HEK293T (cell line): ENCODE measurements around the gene RPRD1B.

Source experiments
- CTCF ChIA-PET: fragments of 350-600 bp; formaldehyde crosslinking; extraction: SDS; loops from one replicate; lab custom pipeline; 2021; ENCODE audit warnings: antibody characterized with exemption, inconsistent platforms; lab: Yijun Ruan, JAX
- POLR2A ChIA-PET: fragments of 350-600 bp; formaldehyde crosslinking; extraction: SDS; loops from one replicate; lab custom pipeline; 2020; ENCODE audit warnings: antibody characterized with exemption, inconsistent platforms; lab: Yijun Ruan, JAX
- DNase-seq: peaks from one replicate; pipeline ENCODE4 v3.0.0; 2012; ENCODE audit warnings: mixed read lengths; ENCODE audit errors: extremely low spot score
- ARNT ChIP-seq: fragments of 450-650 bp; IDR thresholded peaks from 2 replicates; pipeline ENCODE4 v1.6.1; 2017; ENCODE audit warnings: mild to moderate bottlenecking
- BHLHE40 ChIP-seq: fragments of 450-650 bp; IDR thresholded peaks from 2 replicates; pipeline ENCODE4 v1.6.1; 2016; ENCODE audit warnings: mild to moderate bottlenecking, moderate library complexity, borderline replicate concordance
- CTBP1 ChIP-seq: fragments of 450-650 bp; IDR thresholded peaks from 2 replicates; pipeline ENCODE4 v1.6.1; 2016; ENCODE audit warnings: borderline replicate concordance
- ELF4 ChIP-seq: fragments of 450-650 bp; IDR thresholded peaks from 2 replicates; pipeline ENCODE4 v1.6.1; 2017; ENCODE audit warnings: antibody characterized with exemption
- FOXA1 ChIP-seq: fragments of 450-650 bp; IDR thresholded peaks from 2 replicates; pipeline ENCODE4 v1.6.1; 2016; ENCODE audit warnings: mild to moderate bottlenecking
- FOXK2 ChIP-seq: fragments of 450-650 bp; IDR thresholded peaks from 2 replicates; pipeline ENCODE4 v1.6.1; 2016; ENCODE audit warnings: mild to moderate bottlenecking
- FOXM1 ChIP-seq: fragments of 450-650 bp; IDR thresholded peaks from 2 replicates; pipeline ENCODE4 v1.6.1; 2017; ENCODE audit warnings: mild to moderate bottlenecking, borderline replicate concordance
- HDGF ChIP-seq: fragments of 450-650 bp; IDR thresholded peaks from 2 replicates; pipeline ENCODE4 v1.6.1; 2017; ENCODE audit warnings: antibody characterized with exemption, borderline replicate concordance
- L3MBTL2 ChIP-seq: fragments of 450-650 bp; conservative IDR thresholded peaks from 2 replicates; pipeline ENCODE4 v1.6.1; 2016; ENCODE audit warnings: mild to moderate bottlenecking
- LEF1 ChIP-seq: fragments of 450-650 bp; IDR thresholded peaks from 2 replicates; pipeline ENCODE4 v1.6.1; 2017; ENCODE audit warnings: mild to moderate bottlenecking, borderline replicate concordance
- NFRKB ChIP-seq: fragments of 450-650 bp; IDR thresholded peaks from 2 replicates; pipeline ENCODE4 v1.6.1; 2016; ENCODE audit warnings: mild to moderate bottlenecking, moderate library complexity
- SP1 ChIP-seq: fragments of 450-650 bp; IDR thresholded peaks from 2 replicates; pipeline ENCODE4 v1.6.1; 2017
- SUZ12 ChIP-seq: fragments of 450-650 bp; IDR thresholded peaks from 2 replicates; pipeline ENCODE4 v1.6.1; 2016; ENCODE audit warnings: mild to moderate bottlenecking
- TARDBP ChIP-seq: fragments of 450-650 bp; IDR thresholded peaks from 2 replicates; pipeline ENCODE4 v1.6.1; 2016
- ZNF384 ChIP-seq: fragments of 450-650 bp; IDR thresholded peaks from 2 replicates; pipeline ENCODE4 v1.6.1; 2016
- TF ChIP-seq, protein P1 (sequence below): fragments of 450-650 bp; IDR thresholded peaks from 2 replicates; pipeline ENCODE4 v1.6.1; 2016

The RPRD1B gene

GRCh38 chr20:38121741-38122140 lies 88.2 kb downstream of the RPRD1B start:
- no peak for DNase-seq
- ChIA-PET POLR2A (no interaction called here), CTCF (interaction anchor here (0.7 kb wide), 1 partner anchor 63 kb away, joined by 3 read pairs; no protein-coding TSS in a partner anchor)
- TF ChIP-seq FOXK2 (no peak), SUZ12 (no peak), NFRKB (no peak), ARNT (no peak), TARDBP (no peak), HDGF (no peak), ZNF384 (no peak), LEF1 (no peak), FOXM1 (no peak)

DNA sequence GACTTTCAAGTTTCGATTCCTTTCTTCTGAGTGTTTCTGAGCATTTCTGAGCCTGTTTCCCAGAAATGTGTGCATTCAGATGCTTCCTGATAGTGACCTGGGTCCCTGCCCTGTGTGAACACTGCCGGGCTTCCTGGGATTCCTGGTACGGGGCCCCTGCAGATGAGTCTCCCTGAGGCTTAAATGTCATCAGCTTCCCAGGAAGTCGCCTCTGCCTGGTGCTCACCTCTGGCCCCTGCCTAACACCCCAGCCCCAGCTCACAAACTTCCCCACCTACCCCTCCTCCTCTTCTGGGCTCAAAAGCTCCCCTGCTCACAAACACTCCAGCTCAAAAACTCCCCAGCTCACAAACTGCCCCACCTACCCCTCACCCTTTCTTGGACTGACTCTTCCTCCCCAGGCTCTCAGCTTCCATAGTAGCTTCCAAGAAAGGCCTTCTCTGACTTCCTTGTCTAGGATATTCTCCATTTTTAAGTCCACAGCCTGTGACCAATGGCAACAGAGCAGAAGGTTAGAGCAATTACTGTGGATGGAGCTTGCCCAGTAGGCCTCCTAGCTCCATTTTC lies 89.6 kb downstream of the RPRD1B start:
- ChIA-PET POLR2A (no interaction called here), CTCF (interaction anchor here (0.8 kb wide), 1 partner anchor 98 kb away, joined by 3 read pairs; no protein-coding TSS in a partner anchor)
- no peak for DNase-seq
- TF ChIP-seq FOXM1 (no peak), ZNF384 (no peak), SP1 (no peak), BHLHE40 (no peak), ELF4 (no peak), SUZ12 (no peak), TARDBP (no peak), HDGF (no peak), ARNT (no peak), FOXK2 (no peak), CTBP1 (no peak), FOXA1 (no peak), L3MBTL2 (no peak), LEF1 (no peak)
- TF ChIP-seq, protein P1, sequence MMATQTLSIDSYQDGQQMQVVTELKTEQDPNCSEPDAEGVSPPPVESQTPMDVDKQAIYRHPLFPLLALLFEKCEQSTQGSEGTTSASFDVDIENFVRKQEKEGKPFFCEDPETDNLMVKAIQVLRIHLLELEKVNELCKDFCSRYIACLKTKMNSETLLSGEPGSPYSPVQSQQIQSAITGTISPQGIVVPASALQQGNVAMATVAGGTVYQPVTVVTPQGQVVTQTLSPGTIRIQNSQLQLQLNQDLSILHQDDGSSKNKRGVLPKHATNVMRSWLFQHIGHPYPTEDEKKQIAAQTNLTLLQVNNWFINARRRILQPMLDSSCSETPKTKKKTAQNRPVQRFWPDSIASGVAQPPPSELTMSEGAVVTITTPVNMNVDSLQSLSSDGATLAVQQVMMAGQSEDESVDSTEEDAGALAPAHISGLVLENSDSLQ, result no peak

DNA sequence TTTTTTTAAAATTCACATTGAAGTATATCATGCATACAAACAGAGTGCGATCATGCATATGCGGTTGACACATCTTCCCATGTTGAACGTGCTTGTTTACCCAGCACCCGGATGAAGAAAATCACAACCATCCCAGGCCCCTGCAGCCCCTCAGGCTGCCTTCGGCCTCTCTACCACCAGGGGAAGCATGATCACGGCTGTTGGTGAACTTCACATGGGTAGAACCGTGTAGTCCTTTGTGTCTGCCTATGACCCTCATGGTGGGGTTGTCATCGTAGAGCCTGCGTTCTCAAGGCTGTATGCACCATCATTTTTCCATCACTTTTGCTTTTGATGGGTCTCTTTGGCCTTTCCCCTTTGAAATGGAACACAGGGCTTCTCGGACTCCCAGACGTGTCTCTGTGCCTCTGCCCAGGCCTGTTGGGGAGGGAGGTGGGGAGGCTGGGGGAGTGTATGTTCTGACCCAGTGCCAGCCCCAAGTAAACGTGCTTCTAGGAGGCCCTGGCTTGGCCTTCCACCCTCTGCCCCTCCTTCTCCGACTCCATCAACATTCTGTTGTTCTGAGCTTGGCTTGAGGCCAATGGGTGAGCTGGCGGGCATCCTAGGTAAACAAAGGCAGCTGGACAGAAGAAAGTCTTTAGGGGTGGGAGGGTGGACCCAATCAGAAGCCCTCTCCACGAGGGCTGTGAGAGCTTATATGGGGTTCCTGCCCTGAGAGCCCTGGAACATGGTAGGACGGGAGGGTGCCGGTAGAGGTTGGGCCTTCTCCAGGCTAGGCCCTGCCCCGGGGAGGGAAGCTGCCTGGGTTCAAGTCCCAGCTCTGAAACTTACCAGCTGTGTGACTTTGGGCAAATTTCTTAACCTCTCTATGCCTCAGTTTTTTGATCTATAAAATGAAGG lies 91.9 kb downstream of the RPRD1B start:
- POLR2A ChIA-PET, result no interaction called here
- no peak for TF ChIP-seq L3MBTL2
- no peak for TF ChIP-seq CTBP1
- TF ChIP-seq SUZ12, result no peak
- no peak for TF ChIP-seq FOXM1
- CTCF ChIA-PET, result no interaction called here
- no peak for DNase-seq

DNA sequence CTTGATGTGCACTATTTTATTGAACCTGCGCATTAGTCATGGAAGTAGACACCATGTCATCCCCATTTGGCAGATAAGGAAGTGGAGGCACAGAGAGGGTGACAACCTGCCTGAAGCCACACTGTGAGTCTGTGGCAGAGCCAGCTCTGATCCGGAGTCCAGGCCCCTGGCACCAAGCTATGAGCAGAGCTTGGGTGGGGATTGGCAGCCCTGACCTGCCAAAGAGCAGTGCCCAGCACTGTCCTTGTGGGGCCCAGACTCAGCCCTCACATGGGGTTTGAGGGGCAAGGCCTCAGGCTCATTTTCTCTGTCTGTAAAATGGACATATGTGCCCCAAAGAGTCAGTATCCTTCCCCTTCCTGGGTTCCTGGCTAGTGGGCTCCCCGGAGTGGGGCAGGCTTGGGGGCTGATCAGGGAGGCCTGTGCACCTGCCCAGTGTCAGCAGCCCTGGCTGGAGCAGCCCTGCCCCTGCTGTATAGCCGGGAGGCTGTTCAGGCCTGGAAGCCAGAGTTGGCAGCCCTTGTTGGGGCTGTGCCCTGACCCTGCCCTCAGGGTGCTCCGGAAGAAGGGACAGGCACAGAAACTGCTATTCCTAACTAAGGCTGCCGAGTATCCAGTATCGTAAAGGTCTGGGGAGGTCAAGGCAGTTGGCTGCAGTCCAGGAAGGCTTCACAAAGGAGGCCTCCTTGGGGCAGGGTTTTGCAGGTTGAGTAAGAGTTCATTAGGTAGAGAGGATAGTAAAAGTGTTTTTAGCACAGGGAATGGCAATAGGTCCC lies 92.8 kb downstream of the RPRD1B start:
- CTCF ChIA-PET, result no interaction called here
- POLR2A ChIA-PET, result no interaction called here
- no peak for DNase-seq
- TF ChIP-seq ZNF384, result no peak
- no peak for TF ChIP-seq SP1
- no peak for TF ChIP-seq ELF4
- no peak for TF ChIP-seq ARNT
- no peak for TF ChIP-seq FOXM1
- TF ChIP-seq FOXK2, result no peak
- no peak for TF ChIP-seq L3MBTL2
- TF ChIP-seq SUZ12, result no peak
- no peak for TF ChIP-seq FOXA1
- TF ChIP-seq CTBP1, result no peak
- no peak for TF ChIP-seq NFRKB
- TF ChIP-seq, protein P1, result no peak
- no peak for TF ChIP-seq LEF1
- TF ChIP-seq BHLHE40, result no peak
- no peak for TF ChIP-seq HDGF
- no peak for TF ChIP-seq TARDBP

DNA sequence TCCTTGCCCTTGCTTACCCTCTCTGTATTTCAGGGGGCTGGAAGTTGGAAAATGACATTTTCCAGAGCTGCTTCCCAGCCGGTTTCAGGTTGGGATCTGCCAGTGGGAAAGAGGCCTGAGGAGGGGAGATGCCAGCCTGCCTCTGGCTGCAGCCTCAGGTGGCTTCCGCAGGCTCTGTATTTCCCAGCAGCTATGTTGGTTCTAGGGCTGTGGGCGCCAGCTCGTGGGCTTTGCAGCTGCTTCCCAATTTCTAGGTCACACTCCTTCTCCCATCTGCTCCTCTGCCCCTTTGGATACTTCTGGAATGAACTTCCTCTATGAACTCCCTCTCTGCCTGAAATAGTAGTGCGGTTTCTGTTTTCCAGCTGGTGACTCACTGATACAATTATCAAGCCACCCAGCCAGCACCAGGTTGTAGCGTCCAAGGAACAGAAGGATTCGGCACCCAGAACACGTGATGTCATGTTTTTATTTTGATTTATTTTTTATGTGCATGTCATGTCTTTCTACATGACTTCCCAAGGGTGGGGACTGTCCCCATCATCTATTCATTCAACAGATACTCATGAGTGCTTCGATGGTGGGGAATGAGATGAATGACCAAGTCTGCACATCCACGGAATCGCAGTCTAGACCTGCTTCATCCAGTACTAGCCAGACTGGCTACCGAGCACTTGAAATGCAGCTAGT lies 93.5 kb downstream of the RPRD1B start:
- CTCF ChIA-PET, result no interaction called here
- DNase-seq, result no peak
- POLR2A ChIA-PET, result no interaction called here
- TF ChIP-seq LEF1 (no peak), NFRKB (no peak), ZNF384 (no peak), ARNT (no peak), HDGF (no peak), SP1 (no peak), TARDBP (no peak)

- no peak for TF ChIP-seq FOXK2
- TF ChIP-seq, protein P1, result no peak
- TF ChIP-seq FOXM1, result no peak
- TF ChIP-seq CTBP1, result no peak
- no peak for TF ChIP-seq SP1
- TF ChIP-seq ZNF384, result no peak
- no peak for TF ChIP-seq TARDBP
- no peak for TF ChIP-seq LEF1
- POLR2A ChIA-PET, result no interaction called here
- CTCF ChIA-PET, result no interaction called here
- no peak for DNase-seq
Measured at GRCh38 chr20:38127920-38128528, 94.5 kb downstream of the RPRD1B start.
